ENCODE measurements around the gene ARL5A.
"Not testable (repeated sequence)": the region's sequence is repeated elsewhere in the genome, so short reads cannot be mapped to it uniquely, and the experiment has no call there.

Gene ARL5A

DNA sequence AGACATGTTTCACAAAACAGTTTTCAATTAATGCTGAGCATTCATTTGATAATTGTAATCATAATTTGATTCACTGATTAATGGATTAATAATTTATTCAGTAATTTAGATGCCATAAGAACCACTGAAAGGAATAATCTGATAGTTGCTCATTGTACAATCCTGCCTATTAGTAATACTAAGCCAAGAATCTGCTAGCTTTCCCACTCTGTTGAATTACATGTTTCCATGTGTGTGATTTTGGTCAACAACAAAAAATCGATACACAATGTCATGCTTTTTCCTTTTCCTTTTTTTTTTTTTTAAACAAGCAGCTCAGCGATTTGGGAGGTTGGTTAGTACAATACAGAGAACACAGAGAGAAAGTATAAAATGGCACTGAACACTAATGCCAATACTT lies 25.9 kb downstream of the ARL5A start:
- intact Hi-C loops (cut with DNase I): no loop called here
- DNase-seq: no peak

GRCh38 chr2:151799886-151800292 lies 28.3 kb downstream of the ARL5A start:
- intact Hi-C loops (cut with DNase I): no loop called here
- DNase-seq: no peak

DNA sequence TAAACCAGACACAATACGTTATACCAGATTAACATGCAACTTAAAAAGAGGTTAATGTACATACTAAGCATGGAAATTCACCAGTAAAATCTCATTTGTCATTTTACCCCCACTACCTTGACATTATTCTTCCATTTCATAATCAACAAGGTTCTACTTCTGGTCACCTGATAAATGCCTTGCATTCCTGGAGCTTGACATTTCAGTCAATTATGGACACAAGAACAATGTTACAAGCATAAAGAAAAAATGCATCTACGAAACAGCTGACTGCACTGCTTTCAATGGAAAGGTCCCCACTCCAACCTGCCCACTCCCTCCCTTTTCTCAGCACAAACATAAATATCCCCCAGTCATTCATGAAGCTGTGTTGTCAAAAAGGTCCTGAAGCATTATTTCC lies 31.4 kb downstream of the ARL5A start:
- no peak for DNase-seq
- intact Hi-C loops (cut with DNase I): no loop called here

DNA sequence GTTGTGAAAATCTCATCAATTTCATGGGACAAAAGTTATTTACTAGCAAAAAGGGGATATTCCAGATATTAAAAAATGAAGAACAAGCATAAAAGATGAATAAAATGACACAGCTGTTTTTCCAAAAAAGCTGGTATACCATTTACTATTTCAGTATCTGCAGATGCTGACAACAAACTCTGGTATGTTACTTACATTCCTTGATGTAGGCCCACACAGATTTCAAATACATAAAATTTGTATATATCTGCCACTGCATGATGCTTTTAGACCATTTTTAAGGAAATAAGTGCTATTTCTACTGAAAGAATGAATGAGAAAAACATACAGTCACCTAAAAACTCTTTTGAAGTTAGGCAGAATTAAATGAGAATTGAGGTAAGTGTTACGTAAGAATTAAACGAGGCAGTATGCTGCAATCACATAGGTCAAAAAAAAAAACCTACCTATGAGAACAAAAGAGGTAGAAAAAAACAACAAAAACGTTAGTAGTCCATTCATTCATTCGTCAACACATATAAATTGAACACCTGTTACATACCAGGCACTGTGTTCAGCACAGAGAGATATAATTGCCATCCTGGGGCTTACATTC lies 32.5 kb downstream of the ARL5A start:
- DNase-seq: no peak
- intact Hi-C loops (cut with DNase I): no loop called here

DNA sequence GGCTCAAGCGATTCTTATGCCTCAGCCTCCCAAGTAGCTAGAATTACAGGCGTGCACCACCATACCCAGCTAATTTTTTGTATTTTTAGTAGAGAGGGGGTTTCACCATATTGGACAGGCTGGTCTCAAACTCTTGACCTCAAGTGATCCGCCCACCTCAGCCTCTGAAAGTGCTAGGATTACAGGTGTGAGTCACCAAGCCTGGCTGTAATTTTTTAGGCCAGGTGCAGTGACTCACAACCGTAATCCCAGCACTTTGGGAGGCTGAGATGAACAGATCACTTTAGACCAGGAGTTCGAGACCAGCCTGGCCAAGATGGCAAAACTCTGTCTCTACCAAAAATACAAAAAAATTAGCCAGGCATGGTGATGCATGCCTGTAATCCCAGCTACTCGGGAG lies 33.8 kb downstream of the ARL5A start:
- DNase-seq; intact Hi-C loops (cut with DNase I): not testable (repeated sequence)

DNA sequence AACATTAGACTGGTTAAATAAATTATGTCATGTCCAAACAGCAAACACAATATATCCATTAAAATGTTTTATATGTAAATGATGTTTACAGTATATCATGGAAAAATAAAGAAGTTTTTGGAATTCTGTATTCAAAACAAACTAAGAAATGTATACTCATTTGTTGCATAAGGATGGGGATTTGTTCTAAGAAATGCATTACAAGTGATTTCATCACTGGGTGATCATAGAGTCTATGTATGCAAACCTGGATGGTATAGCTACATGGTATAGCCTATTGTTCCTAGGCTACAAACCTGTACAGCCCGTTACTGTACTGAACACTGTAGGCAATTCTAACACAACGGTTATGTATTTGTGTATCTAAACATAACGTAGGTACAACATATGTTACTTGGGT lies 35.1 kb downstream of the ARL5A start:
- intact Hi-C loops (cut with DNase I): no loop called here
- no peak for DNase-seq

GRCh38 chr2:151792589-151792988 lies 35.6 kb downstream of the ARL5A start:
- DNase-seq: peak in 1 of 10 donors; percentile 55
- intact Hi-C loops (cut with DNase I): no loop called here

DNA sequence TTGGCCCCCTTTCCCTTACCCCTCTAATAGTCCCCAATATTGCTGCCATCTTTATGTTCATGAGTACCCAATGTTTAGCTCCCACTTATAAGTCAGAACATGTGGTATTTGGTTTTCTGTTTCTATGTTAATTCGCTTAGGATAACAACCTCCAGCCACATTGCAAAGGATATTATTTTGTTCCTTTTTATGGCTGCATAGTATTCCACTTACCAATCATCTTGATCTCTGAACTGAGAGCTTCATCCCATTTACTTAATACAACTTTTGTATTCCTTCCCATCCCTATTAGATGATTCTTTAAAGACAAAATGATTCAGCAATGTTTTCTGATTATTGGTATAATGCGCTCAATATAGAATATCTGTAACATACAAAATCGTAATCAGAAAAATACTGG lies 36.7 kb downstream of the ARL5A start:
- intact Hi-C loops (cut with DNase I): no loop called here

GRCh38 chr2:151790689-151791088 lies 37.5 kb downstream of the ARL5A start:
- DNase-seq: no peak
- intact Hi-C loops (cut with DNase I): no loop called here

More for the DNA sequence above, 36.7 kb downstream of the ARL5A start:
- no peak for DNase-seq

- intact Hi-C loops (cut with DNase I): no loop called here
- DNase-seq: no peak
Observed at GRCh38 chr2:151789055-151789834, 39.0 kb downstream of the ARL5A start.

- DNase-seq: no peak
Observed at GRCh38 chr2:151786483-151786882, 41.7 kb downstream of the ARL5A start.

DNA sequence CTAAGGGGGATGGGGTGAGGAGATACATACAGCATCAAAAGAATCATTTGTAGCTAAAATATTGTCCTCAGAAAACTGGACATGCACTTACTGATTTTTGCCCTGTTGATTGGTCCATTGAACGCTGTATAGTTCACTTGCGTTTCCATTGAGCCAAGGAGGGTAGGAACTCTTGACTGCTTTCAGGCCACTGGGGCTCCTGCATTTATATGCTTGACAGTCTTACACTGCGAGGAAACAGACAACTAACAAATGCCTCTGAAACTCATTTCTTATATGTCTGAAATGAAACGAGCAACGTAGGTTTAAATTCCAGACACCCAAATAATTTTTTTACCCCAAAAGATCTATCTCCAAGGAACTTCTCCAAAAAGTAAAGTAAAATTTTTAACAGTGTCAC lies 42.1 kb downstream of the ARL5A start:
- DNase-seq: no peak
- intact Hi-C loops (cut with DNase I): no loop called here

More at GRCh38 chr2:151786483-151786882, 41.7 kb downstream of the ARL5A start:
- intact Hi-C loops (cut with DNase I): no loop called here

GRCh38 chr2:151783133-151783520 lies 45.1 kb downstream of the ARL5A start:
- DNase-seq: no peak
- intact Hi-C loops (cut with DNase I): no loop called here

- intact Hi-C loops (cut with DNase I): no loop called here
Observed at GRCh38 chr2:151782378-151783132, 45.7 kb downstream of the ARL5A start.

DNA sequence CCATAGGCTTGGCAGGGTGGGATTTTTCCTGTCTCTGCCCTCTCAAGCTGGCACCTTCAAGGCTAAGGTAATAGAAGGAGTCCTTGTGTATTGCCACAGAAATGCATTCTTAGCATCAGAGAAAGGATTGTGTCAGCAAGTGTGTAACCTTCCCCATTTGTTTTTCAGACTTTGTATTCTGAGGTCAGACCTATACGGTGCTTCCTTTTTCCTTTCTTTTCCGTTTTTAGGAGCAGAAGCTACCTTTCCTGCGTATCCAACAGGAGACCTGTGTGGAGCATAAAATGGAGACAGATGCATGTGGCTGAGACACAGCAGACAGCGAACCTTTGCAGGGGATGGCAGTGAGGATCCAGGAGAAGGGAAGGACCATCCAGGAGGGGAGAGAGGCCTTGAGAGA lies 46.6 kb downstream of the ARL5A start:
- intact Hi-C loops (cut with DNase I): no loop called here
- peak in 1 of 10 donors; percentile 37 for DNase-seq

More at GRCh38 chr2:151782378-151783132, 45.7 kb downstream of the ARL5A start:
- DNase-seq: no peak

- intact Hi-C loops (cut with DNase I): no loop called here
- no peak for DNase-seq
Observed at GRCh38 chr2:151780938-151781337, 47.3 kb downstream of the ARL5A start.

DNA sequence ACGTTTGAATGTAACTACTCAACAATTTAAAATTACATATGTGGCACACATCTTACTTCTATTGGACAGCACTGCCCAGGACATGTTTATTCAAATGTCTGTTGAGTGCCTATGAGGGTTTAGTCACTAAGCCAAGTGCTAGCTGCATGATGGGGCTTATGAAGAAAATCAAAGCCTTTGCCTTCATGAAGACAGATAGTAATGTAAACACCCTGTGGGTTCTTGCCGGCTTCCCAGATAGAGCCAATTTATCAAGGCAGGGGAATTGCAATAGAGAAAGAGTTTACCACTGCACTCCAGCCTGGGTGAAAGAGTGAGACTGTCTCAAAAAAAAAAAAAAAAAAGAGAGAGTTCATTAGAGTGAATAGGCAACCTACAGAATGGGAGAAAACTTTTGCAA lies 50.3 kb downstream of the ARL5A start:
- DNase-seq: no peak
- intact Hi-C loops (cut with DNase I): no loop called here

DNA sequence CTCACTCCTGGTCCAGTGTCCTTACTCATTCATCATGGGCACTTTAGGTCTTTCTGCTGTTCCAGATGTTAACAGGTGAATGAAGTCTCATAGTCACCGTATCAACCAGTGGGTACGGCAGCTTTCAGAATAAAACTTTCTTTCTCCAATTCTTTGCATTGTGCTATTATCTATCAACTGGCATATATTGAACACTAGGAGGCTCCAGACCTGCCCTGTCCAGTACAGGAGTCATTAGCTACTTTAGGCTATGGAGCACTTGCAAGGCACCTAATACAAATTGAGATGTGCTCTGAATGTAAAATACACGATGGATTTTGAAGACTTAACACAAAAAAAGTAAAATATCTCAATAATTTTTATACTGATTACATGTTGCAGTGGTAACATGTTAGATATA lies 50.7 kb downstream of the ARL5A start:
- no peak for DNase-seq
- intact Hi-C loops (cut with DNase I): no loop called here

DNA sequence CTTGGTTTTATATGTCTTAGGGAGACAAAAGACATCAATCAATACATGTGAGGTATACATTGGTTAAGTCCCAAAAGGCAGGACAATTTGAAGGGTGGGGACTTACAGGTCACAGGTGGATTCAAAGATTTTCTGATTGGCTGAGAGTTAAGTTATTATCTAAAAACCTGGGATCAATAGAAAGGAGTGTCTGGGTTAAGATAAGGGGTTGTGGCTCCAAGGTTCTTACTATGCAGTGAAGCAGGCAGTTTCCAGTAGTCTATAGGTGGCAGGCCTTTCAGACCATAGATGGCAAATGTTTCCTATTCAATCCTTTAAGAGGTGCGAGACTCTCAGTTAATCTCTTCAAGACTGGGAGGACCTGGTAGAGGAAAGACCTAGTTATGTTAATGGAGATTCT lies 51.9 kb downstream of the ARL5A start:
- intact Hi-C loops (cut with DNase I): no loop called here
- DNase-seq: no peak

DNA sequence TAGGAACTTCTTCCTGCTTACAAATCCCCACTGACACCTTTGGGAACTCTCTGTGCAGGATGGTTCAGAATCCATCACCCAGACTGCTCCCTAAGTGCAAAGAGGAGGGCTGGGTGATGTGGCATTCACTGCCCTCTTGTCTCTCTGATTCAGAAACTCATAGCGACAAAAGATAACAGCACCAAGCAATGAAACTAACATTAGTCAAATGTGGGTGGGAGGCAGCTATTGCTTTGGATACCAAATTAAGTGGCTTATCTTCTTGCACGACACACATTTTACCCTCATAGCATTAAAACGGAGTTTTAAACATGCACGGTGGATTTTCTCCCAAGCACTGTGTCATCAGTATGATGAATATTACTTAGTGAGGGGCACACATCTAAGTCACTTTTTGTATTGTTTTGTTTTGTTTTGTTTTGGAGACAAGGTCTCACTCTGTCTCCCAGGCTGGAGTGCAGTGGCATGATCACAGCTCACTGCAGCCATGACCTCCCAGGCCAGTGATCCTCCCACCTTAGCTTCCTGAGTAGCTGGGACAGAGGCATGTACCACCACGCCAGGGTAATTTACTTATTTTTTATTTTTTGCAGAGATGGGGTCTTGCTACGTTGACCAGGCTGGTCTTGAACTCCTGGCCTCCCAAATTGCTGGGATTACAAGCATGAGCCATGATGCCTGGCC lies 53.0 kb downstream of the ARL5A start:
- DNase-seq: no peak
- intact Hi-C loops (cut with DNase I): no loop called here

DNA sequence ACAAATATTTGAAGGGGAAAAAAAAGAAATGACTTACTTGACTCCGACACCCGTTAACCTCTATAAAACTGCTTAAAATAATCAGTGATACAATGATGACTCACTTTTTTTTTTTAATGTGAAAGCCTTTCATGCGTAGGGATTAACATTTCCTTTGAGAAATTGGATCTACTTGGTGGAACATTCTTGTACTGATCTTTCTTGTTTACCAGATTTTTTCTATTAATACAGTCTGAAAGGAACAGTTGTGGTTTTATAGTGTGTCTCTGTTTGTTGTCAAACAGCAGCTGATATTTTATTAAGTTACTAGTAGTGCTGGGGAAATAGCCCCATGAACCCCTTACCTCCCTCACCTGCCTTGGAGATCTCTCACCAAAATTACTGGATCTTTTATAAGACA lies 53.7 kb downstream of the ARL5A start:
- DNase-seq: no peak

More for the DNA sequence above, 53.7 kb downstream of the ARL5A start:
- intact Hi-C loops (cut with DNase I): no loop called here
